Stimulated activated CD4-positive, alpha-beta T cell treated with anti-CD3 and anti-CD28 coated beads, Interleukin-4, amount 100 ng/mL, for 4 hours (primary cell): ENCODE data around the gene IL21.
"Not testable (repeated sequence)": the region's sequence is repeated elsewhere in the genome, so short reads cannot be mapped to it uniquely, and the experiment has no call there.

Experiments used
- DNase-seq, 2 experiments: peaks; one replicate each; pipeline ENCODE4 v3.0.0-alpha.2; 2020

Gene IL21

GRCh38 chr4:122621016-122621507, at the start of gene IL21:
Gene IL21 (minus strand): TSS chr4:122621066. CDS start chr4:122621011, 55 bp downstream.
- DNase-seq, result no peak

GRCh38 chr4:122669911-122670738, 49.3 kb upstream of the IL21 start:
- DNase-seq, result no peak

DNA sequence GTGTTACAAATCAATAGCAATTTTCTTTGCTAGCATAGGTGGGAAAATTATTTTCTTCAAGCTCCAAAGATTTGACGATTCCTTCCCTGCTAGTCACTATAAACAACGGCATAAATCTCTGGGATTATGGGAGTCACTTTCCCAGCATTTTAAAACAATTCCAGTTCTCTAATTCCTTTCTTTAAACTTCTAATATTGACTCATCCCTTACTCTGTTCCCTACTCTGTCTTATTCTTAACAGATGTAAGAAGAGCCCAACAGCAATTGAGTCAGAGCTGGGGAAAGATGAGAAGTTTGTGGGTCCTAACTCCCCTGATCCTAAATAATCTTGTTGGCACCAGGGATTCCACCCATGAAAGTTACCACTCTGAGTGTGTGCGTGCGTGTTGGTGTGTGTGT, 47.4 kb upstream of the IL21 start:
- DNase-seq, result no peak

DNA sequence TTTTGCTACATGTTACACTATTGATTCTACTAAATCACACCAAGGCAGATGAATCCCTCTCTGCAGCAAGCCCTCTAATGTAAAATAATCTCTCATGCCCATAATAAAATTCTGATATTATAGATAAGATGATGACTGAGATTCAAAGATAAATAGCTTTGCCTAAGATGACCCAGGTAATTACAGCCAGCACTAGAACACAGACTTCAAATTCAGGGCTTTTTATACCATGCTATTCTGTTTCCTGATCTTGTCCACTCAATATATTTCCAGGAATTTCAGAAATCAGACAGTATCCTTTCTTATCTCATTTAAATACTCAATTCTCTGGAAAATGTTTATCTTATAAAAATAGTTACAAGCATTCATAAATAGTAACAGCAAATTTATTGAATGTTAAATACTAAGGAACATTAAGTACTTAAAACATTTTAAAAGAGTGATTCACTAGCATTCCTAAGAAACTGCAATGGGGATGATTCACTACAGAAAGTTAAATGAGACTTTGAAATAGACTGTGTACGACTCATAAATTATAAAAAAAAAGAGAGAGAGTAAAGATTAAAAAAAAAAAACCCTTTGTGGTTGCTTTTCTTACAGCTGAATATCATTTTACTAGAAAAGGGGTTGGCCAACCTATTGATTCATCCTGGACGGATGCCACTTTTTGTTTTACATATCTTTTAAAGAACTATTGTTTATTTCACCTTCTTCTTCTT, 45.8 kb upstream of the IL21 start:
- no peak for DNase-seq

DNA sequence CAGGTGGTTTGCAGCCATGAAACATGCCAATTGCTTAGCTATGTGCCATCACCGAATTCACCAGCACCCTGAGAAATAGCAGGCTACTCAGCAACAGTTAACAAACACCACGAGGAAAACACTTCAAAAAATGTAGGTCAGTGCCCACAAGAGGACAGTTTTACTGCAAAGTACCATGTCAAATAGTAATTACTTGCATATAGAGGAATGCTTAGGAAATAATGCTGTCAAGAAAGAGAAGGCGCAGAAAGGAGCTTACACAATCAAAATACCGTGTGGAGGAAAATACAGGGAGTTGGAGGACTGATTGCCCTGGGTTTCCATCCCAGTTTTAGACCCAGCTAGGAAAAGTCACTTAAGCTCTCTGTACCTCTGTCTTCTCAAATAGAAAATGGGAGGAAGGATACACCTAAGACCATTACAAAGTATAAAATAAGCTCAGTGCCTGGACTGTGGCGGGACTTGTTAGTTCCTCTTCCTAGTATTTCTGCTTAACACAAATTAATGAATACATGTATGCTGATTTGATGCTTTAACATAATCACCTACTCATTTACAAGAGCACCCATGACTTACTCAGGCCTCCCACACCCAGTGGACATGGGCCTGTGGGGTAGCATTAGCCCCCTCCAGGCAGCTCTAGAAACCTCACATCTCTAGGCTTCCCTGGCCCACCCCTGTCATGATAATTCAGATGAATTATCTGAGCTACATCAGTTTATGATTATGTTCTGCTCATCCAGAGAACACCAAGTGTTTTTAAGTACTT, 44.5 kb upstream of the IL21 start:
- DNase-seq, result no peak

DNA sequence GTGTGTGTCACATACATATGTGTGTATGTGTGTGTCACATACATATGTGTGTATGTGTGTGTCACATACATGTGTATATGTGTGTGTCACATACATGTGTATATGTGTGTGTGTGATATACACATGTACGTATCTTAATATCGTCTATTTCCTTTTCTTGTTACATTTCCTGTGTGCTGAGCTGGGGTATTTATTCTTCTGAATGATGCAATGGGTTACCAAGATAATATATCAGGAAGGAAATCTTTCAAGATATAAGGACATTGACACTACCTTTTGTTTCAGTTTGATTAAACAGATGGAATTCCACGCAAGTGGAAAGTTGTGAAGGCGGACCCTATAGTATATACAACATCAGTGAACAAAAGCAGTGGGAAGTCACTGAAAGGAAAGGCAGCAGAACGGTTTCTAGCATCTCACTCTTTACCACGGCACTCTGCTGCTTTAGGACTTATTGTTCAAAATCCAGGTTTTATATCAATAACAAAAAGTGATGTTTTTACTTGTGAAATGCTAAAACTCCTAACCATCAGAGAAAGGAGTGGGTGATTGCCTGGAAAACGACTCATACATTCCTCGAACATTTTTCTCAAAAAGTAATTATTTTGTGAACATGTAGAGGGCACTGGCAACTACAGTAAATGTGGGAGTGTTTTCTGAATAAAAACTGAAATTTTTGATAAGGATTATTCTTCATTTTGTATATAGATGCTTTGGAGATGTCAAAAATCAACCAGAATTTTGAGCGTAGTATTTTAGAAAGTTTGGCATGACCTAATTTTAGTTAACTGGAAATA, 43.1 kb upstream of the IL21 start:
- peak in 1 of 2 experiments; percentile 21 for DNase-seq

DNA sequence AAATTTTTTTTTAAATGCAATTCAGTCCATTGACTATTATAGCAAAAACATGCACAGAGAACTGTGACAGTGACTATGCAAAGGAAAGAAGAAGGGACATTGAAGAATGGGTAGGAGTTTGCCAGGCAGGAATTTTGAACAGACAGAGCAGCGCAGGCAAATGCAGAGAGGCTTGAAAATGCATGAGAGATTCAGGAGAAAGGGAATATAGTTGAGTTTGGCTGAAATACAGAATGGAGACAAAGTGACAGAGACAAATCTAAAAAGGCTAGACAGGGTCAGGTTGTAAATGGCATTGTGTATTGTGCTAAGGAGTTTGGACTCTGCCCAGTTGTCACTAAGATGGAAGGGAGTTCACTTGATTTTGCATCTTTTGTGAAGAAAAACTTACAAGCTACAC, 42.4 kb upstream of the IL21 start:
- DNase-seq, result no peak

DNA sequence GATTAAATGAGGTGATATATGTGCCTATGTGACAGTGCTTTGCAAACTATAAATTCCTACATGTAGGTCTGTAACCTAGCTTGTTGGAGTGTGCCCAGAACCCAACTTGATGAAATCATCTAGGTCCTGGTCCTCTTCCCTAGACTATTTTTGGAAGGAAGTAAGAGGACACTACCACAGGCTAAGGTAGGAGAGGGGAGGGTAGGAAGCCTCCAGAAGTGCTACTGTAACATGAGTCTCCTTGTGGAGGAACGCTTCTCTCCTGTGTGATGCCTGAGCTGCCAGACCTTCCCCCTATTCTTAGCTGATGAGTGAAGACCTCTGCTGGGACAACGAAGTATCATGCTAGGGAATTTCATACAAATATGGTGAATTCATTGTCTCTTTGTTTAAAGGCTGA, 41.8 kb upstream of the IL21 start:
- DNase-seq, result no peak

GRCh38 chr4:122661176-122662160, 40.6 kb upstream of the IL21 start:
- DNase-seq, result no peak

- no peak for DNase-seq
These were observed 38.0 kb upstream of the IL21 start for GRCh38 chr4:122658818-122659295.

GRCh38 chr4:122658377-122658776, 37.5 kb upstream of the IL21 start:
- no peak for DNase-seq

DNA sequence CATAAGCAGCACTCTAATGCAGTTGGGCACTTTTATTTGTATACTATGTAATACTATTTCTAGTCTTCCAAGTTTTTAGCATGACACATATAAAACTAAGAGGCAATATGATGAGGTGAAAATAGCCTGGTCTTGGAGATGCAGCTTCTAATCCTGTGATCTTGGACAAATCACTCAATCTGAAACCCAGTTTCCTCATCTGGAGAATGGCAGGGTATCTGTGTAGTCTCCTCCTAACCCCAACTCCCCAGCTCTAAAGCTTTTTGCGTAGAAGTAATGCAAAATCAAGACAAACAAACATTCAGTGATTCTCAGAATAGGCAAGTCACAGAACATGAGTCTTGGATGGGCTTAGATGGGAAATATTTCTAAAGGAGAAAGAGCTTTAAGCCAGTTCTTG, 36.7 kb upstream of the IL21 start:
- DNase-seq, result no peak

GRCh38 chr4:122656583-122656982, 35.7 kb upstream of the IL21 start:
- DNase-seq, result not testable (repeated sequence)

DNA sequence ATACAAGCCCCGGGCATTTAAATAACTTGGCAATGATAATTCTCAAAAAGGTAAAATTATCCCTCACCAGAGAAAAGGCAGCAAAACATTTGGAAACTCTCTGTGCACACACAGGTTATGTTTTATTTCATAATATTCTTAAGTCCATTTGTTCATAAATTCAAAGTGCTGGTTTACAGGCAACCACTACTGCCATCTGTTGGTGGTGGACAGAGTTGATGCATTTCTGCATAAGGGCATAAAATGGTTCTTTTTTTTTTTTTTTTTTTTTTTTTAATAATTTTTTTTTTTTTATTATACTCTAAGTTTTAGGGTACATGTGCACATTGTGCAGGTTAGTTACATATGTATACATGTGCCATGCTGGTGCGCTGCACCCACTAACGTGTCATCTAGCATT, 31.5 kb upstream of the IL21 start:
- DNase-seq, result peak; percentile 38 to 53

DNA sequence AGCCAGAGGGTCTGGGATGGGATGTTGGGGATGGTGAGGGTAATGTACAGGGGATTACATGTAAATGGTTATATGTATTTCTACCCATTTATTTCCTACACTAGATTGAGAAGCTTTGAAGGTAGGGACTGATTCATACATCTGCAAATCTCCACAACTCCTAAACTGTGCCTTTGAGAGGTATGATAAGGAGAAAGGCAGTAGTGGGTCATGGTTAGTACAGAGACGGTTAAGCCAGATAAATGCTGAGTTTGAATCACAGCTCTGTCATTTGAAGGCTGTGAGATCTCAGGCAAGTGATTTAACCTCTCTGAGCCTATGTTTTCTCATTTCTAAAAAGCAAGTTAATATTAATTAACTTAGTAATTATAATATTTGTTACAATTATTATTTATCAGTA, 29.3 kb upstream of the IL21 start:
- no peak for DNase-seq

DNA sequence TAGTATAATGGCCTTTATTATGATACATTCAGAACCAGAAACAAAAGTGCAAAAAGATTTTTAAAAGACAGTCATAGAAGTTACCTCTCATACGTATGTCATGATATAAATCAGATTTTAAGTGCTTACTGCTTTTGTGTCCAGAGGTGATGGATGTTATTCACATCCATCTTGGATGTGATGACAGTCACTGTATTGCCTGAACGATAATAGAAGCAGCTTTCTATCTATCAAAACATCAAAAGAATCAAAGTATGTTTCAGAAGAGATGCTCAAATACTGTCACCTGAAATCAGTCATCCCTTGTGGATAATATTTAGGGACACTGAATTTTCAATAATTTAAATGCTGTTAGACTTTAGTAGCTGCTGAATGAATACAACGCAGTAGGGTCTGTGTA, 26.8 kb upstream of the IL21 start:
- DNase-seq, result no peak

GRCh38 chr4:122643257-122643656, 22.4 kb upstream of the IL21 start:
- no peak for DNase-seq

GRCh38 chr4:122639181-122639580, 18.3 kb upstream of the IL21 start:
- peak in 1 of 2 experiments; percentile 14 for DNase-seq

DNA sequence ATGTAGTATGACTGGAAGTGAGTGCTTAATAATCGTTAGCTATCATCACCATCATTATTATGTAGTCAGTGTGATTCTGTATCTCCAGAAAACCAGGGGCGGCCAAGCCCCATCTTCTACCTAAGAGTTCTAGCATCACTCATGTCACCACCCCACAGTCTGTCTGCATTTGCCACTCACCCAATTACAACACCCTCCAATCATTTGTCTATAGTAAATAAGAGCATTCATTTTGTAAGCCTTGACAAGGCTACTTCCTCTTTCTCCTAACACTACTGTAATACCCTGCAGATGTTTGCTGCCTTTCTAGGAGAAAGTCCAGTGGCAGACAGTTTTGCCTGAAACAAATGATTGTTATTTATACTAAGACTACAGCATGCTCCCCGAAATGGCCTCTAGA, 15.8 kb upstream of the IL21 start:
- no peak for DNase-seq

- DNase-seq, result no peak
These were observed 14.3 kb upstream of the IL21 start for GRCh38 chr4:122635205-122635604.

DNA sequence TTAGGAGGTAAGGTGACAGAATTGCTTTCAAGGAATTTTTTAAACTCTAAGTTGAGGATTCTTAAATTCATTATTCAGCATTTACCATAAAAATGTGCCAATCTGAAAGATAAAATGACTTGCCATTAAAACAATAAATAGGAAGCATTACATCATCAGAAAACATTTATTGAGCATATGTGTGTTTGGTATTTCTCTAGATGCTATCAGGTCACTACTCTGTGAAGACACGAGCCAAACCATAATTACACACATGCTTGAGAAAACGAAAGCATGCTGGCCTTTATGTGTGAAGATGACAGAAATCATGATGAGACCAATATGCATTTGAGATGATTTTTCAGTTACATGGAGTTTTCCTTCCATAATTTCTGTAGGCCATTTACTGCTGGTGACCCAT, 12.3 kb upstream of the IL21 start:
- DNase-seq, result no peak
